K562 (cell line): ENCODE data around the gene KLHL12. TPM values are rescaled to one million over a fixed set of nuclear protein-coding genes. Genes with fewer than 3 reads are reported as not detected.
A peak's percentile ranks its signal among the peaks of the same experiment; 100 is the strongest.

Source experiments
- C11orf30 ChIP-seq: fragments of 450-650 bp; IDR thresholded peaks from 2 replicates; pipeline ENCODE4 v1.6.1; 2016; ENCODE audit warnings: low read depth, mild to moderate bottlenecking
- CBX2 ChIP-seq: fragments of 200-600 bp; sonication (generic); IDR thresholded peaks from one replicate; pipeline ENCODE4 v1.6.1; 2012; ENCODE audit warnings: mild to moderate bottlenecking, low read length, inconsistent platforms; ENCODE audit not compliant: insufficient read depth, poor library complexity, severe bottlenecking
- CREB5 ChIP-seq: fragments of 250-450 bp; sonication (Bioruptor Pico); IDR thresholded peaks from 2 replicates; pipeline ENCODE4 v1.5.0; 2020; ENCODE audit warnings: mild to moderate bottlenecking
- KDM5B ChIP-seq: fragments of 200-600 bp; sonication (generic); IDR thresholded peaks from 2 replicates; pipeline ENCODE4 v1.6.1; 2012; ENCODE audit warnings: low read depth, mild to moderate bottlenecking, moderate library complexity, low read length, control low read depth, inconsistent platforms; ENCODE audit not compliant: insufficient replicate concordance
- MGA ChIP-seq: fragments of 450-650 bp; IDR thresholded peaks from 2 replicates; pipeline ENCODE4 v1.6.1; 2016; ENCODE audit warnings: mild to moderate bottlenecking, moderate library complexity
- MYNN ChIP-seq, 2 experiments: sonication (generic); formaldehyde crosslinking in 1 of 2; IDR thresholded peaks; 2 replicates each; pipeline versions ENCODE4 v1.5.0 to v1.6.1; 2016 to 2020; ENCODE audit warnings: antibody characterized with exemption in 1 of 2, missing genetic modification reagents in 1 of 2
- PML ChIP-seq: IDR thresholded peaks from 2 replicates; pipeline ENCODE4 v1.6.1; 2012; ENCODE audit warnings: low read length, inconsistent platforms
- PTTG1 ChIP-seq: fragments of 450-650 bp; IDR thresholded peaks from 2 replicates; pipeline ENCODE4 v1.6.1; 2016; ENCODE audit warnings: low read depth, mild to moderate bottlenecking, missing genetic modification characterization, missing compliant biosample characterization
- ZBTB11 ChIP-seq, 3 experiments: fragments of 200-800 bp in 1 of 3; fragments of 250-450 bp in 1 of 3; fragments of 450-650 bp in 1 of 3; sonication (Bioruptor Pico) in 1 of 3; sonication (Bioruptor generic) in 1 of 3; formaldehyde crosslinking in 1 of 3; IDR thresholded peaks; 2 replicates each; pipeline versions ENCODE4 v1.6.1 to v1.8.0; 2016 to 2022; ENCODE audit warnings: mild to moderate bottlenecking in 2 of 3, missing genetic modification characterization in 2 of 3, missing compliant biosample characterization in 1 of 3, moderate library complexity in 1 of 3
- ZFP36 ChIP-seq: fragments of 150-350 bp; IDR thresholded peaks from 2 replicates; pipeline ENCODE4 v1.6.1; 2018; ENCODE audit warnings: low read length, low read depth; ENCODE audit not compliant: partially characterized antibody
- polyA plus RNA-seq, 8 experiments: library from polyadenylated mRNA; depleted of rRNA in 4 of 8; stranded (reverse) in 5 of 8; unstranded in 3 of 8; fragments of >200 nt; fragmentation: Nextera tagmentation in 2 of 8; fragmentation: Illumina TruSeq in 1 of 8; extraction: Ambion mirVana in 2 of 8; extraction: Trizol in 1 of 8; gene quantifications; 2 replicates each; pipeline versions ENCODE4 v1.2.1 to v1.2.3, GENCODE V29; 2011 to 2014; ENCODE audit warnings: inconsistent platforms in 1 of 8, missing spikeins in 1 of 8
- total RNA-seq, 7 experiments: library from RNA; depleted of rRNA in 6 of 7; stranded (reverse); fragments of >200 nt in 6 of 7; fragmentation: Illumina TruSeq in 2 of 7; extraction: Trizol in 2 of 7; gene quantifications; 2 replicates each; pipeline versions ENCODE4 v1.2.1 to v1.2.3, GENCODE V29; 2011 to 2021; ENCODE audit warnings: low replicate concordance in 1 of 7

The KLHL12 gene
- total and polyA plus RNA-seq, 9 of the 15 experiments (the other 6 are each of a cell fraction or from before 2014, with no cell fraction given): 23.1 to 85.1 (median 35.0) TPM

GRCh38 chr1:202944438-202944921, 17.4 kb upstream of the KLHL12 start (continued):
- TF ChIP-seq ZBTB11 (CRISPR knock-in tag; IDR thresholded peaks at IDR 0.05) (peak in 1 of 3 experiments; percentile 74; a peak in 2 of 6 replicates), PML (peak; percentile 93), C11orf30 (peak; percentile 12; the same call in 1 of the 2 replicates), ZFP36 (no peak), CREB5 (CRISPR knock-in tag) (no peak), PTTG1 (tag) (no peak), MYNN (IDR thresholded peaks at IDR 0.05) (peak; percentile 87), MYNN (CRISPR knock-in tag; IDR thresholded peaks at IDR 0.05) (no peak), MGA (no peak), CBX2 (no peak), KDM5B (no peak)
